Activated CD8-positive, alpha-beta memory T cell treated with anti-CD3 and anti-CD28 coated beads, Interleukin-2, amount 50 U/mL, for 1 hour (primary cell): ENCODE data around the gene TBC1D20.

ENCODE experiments used
- DNase-seq: peaks from one replicate; pipeline ENCODE4 v3.0.0-alpha.2; 2020; ENCODE audit errors: extremely low read depth

Gene TBC1D20

GRCh38 chr20:419556-420165, 42.7 kb downstream of the TBC1D20 start:
- no peak for DNase-seq

- DNase-seq = no peak
Observed at GRCh38 chr20:418858-419365, 43.4 kb downstream of the TBC1D20 start.

GRCh38 chr20:417801-418342, 44.5 kb downstream of the TBC1D20 start:
- no peak for DNase-seq

GRCh38 chr20:416950-417800, 45.2 kb downstream of the TBC1D20 start:
- DNase-seq = no peak

GRCh38 chr20:415820-416322, 46.5 kb downstream of the TBC1D20 start:
- no peak for DNase-seq

- DNase-seq = no peak
Observed at GRCh38 chr20:414161-414560, 48.2 kb downstream of the TBC1D20 start.

- no peak for DNase-seq
Observed at GRCh38 chr20:412081-412480, 50.3 kb downstream of the TBC1D20 start.

GRCh38 chr20:409697-410559, 52.4 kb downstream of the TBC1D20 start:
- no peak for DNase-seq

- no peak for DNase-seq
Observed at GRCh38 chr20:408843-409696, 53.3 kb downstream of the TBC1D20 start.

GRCh38 chr20:407953-408842, 54.1 kb downstream of the TBC1D20 start, which contains the start of gene RBCK1:
Gene RBCK1, plus strand, starts transcription at chr20:408299. Its CDS starts 459 bp downstream, at chr20:408758.
- DNase-seq = peak; percentile 63

GRCh38 chr20:407133-407952, 55.0 kb downstream of the TBC1D20 start:
- no peak for DNase-seq

GRCh38 chr20:406200-407132, 55.9 kb downstream of the TBC1D20 start:
- DNase-seq = no peak

GRCh38 chr20:404088-404487, 58.2 kb downstream of the TBC1D20 start:
- DNase-seq = no peak

- DNase-seq = no peak
Observed at GRCh38 chr20:403582-403957, 58.8 kb downstream of the TBC1D20 start.

GRCh38 chr20:402898-403581, 59.3 kb downstream of the TBC1D20 start:
- no peak for DNase-seq

GRCh38 chr20:402496-402885, 59.8 kb downstream of the TBC1D20 start:
- no peak for DNase-seq
